K562 (cell line): ENCODE measurements around the gene WBP1L. TPM values are rescaled to one million over a fixed set of nuclear protein-coding genes. Genes with fewer than 3 reads are reported as not detected.
A peak's percentile ranks its signal among the peaks of the same experiment; 100 is the strongest.

Source experiments
- ARHGAP35 ChIP-seq: fragments of 450-650 bp; IDR thresholded peaks from 2 replicates; pipeline ENCODE4 v1.6.1; 2018; ENCODE audit not compliant: partially characterized antibody
- ARID1B ChIP-seq: fragments of 450-650 bp; IDR thresholded peaks from 2 replicates; pipeline ENCODE4 v1.6.1; 2016; ENCODE audit warnings: antibody characterized with exemption, mild to moderate bottlenecking, inconsistent platforms
- ARNT ChIP-seq, 2 experiments: fragments of 450-650 bp; IDR thresholded peaks; 2 replicates each; pipeline ENCODE4 v1.6.1; 2016; ENCODE audit warnings: mild to moderate bottlenecking in 1 of 2
- E2F3 ChIP-seq: fragments of 250-450 bp; sonication (Bioruptor Pico); IDR thresholded peaks from 2 replicates; pipeline ENCODE4 v1.4.0; 2020; ENCODE audit warnings: mild to moderate bottlenecking
- GATAD2A ChIP-seq: fragments of 450-650 bp; IDR thresholded peaks from 2 replicates; pipeline ENCODE4 v1.6.1; 2017
- KAT2B ChIP-seq: IDR thresholded peaks from one replicate; pipeline ENCODE4 v1.6.1; 2012; ENCODE audit warnings: low read depth, mild to moderate bottlenecking, control low read depth, inconsistent platforms, low read length, moderate library complexity
- KDM1A ChIP-seq, 2 experiments: fragments of 450-650 bp; IDR thresholded peaks; 2 replicates each; pipeline ENCODE4 v1.6.1; 2016; ENCODE audit warnings: mild to moderate bottlenecking in 2 of 2
- KLF6 ChIP-seq: fragments of 250-450 bp; sonication (Bioruptor Pico); IDR thresholded peaks from 2 replicates; pipeline ENCODE4 v1.4.0; 2020; ENCODE audit warnings: mild to moderate bottlenecking, moderate library complexity, borderline replicate concordance
- MED1 ChIP-seq: sonication (generic); formaldehyde crosslinking; IDR thresholded peaks from 2 replicates; pipeline ENCODE4 v1.8.1; 2023; ENCODE audit warnings: missing genetic modification reagents, borderline replicate concordance
- NBN ChIP-seq: fragments of 450-650 bp; IDR thresholded peaks from 2 replicates; pipeline ENCODE4 v1.6.1; 2016; ENCODE audit warnings: low read depth, mild to moderate bottlenecking
- PHB2 ChIP-seq: fragments of 450-650 bp; IDR thresholded peaks from 2 replicates; pipeline ENCODE4 v1.6.1; 2017; ENCODE audit warnings: low read depth
- POU5F1 ChIP-seq: fragments of 150-350 bp; IDR thresholded peaks from 2 replicates; pipeline ENCODE4 v1.6.1; 2014; ENCODE audit warnings: borderline replicate concordance, low read length, low read depth, mild to moderate bottlenecking; ENCODE audit not compliant: partially characterized antibody
- SMARCB1 ChIP-seq: IDR thresholded peaks from 2 replicates; pipeline ENCODE4 v1.6.1; 2011; ENCODE audit warnings: improper control_type of control experiment, low read depth; ENCODE audit not compliant: insufficient read length
- SMARCC2 ChIP-seq: fragments of 450-650 bp; IDR thresholded peaks from 2 replicates; pipeline ENCODE4 v1.6.1; 2017; ENCODE audit warnings: antibody characterized with exemption, moderate library complexity, mild to moderate bottlenecking, low read depth
- TAL1 ChIP-seq: fragments of 450-650 bp; IDR thresholded peaks from 2 replicates; pipeline ENCODE4 v1.6.1; 2016; ENCODE audit warnings: mild to moderate bottlenecking
- TCF3 ChIP-seq: sonication (generic); formaldehyde crosslinking; IDR thresholded peaks from 2 replicates; pipeline ENCODE4 v1.4.0; 2020; ENCODE audit warnings: mild to moderate bottlenecking, missing genetic modification reagents
- ZNF324 ChIP-seq: fragments of 250-450 bp; sonication (Bioruptor Pico); IDR thresholded peaks from 2 replicates; pipeline ENCODE4 v1.4.0; 2020; ENCODE audit warnings: mild to moderate bottlenecking
- ZNF384 ChIP-seq: IDR thresholded peaks from 2 replicates; pipeline ENCODE4 v1.6.1; 2012; ENCODE audit warnings: low read depth, low read length, improper control_type of control experiment
- ZNF583 ChIP-seq: fragments of 250-450 bp; sonication (Bioruptor Pico); IDR thresholded peaks from 2 replicates; pipeline ENCODE4 v1.4.0; 2020
- polyA plus RNA-seq, 8 experiments: library from polyadenylated mRNA; depleted of rRNA in 4 of 8; stranded (reverse) in 5 of 8; unstranded in 3 of 8; fragments of >200 nt; fragmentation: Nextera tagmentation in 2 of 8; fragmentation: Illumina TruSeq in 1 of 8; extraction: Ambion mirVana in 2 of 8; extraction: Trizol in 1 of 8; gene quantifications; 2 replicates each; pipeline versions ENCODE4 v1.2.1 to v1.2.3, GENCODE V29; 2011 to 2014; ENCODE audit warnings: inconsistent platforms in 1 of 8, missing spikeins in 1 of 8
- total RNA-seq, 7 experiments: library from RNA; depleted of rRNA in 6 of 7; stranded (reverse); fragments of >200 nt in 6 of 7; fragmentation: Illumina TruSeq in 2 of 7; extraction: Trizol in 2 of 7; gene quantifications; 2 replicates each; pipeline versions ENCODE4 v1.2.1 to v1.2.3, GENCODE V29; 2011 to 2021; ENCODE audit warnings: low replicate concordance in 1 of 7
- TF ChIP-seq, protein P1 (sequence below): fragments of 250-450 bp; sonication (Bioruptor Pico); IDR thresholded peaks from 2 replicates; pipeline ENCODE4 v1.8.0; 2022; ENCODE audit warnings: inconsistent platforms, mild to moderate bottlenecking, moderate library complexity, borderline replicate concordance
- TF ChIP-seq, protein P2 (sequence below): fragments of 450-650 bp; IDR thresholded peaks from 2 replicates; pipeline ENCODE4 v1.6.1; 2017; ENCODE audit warnings: antibody characterized with exemption, mild to moderate bottlenecking
- TF ChIP-seq, protein P3 (sequence below), 2 experiments: fragments of 450-650 bp in 1 of 2; sonication (generic) in 1 of 2; formaldehyde crosslinking in 1 of 2; IDR thresholded peaks in 1 of 2; conservative IDR thresholded peaks in 1 of 2; 2 replicates each; pipeline versions ENCODE4 v1.6.1 to v1.8.1; 2016 to 2023; ENCODE audit warnings: mild to moderate bottlenecking in 2 of 2, moderate library complexity in 2 of 2, inconsistent platforms in 1 of 2, missing genetic modification reagents in 1 of 2
- TF ChIP-seq, protein P4 (sequence below): sonication (generic); IDR thresholded peaks from 2 replicates; pipeline ENCODE4 v1.6.1; 2016

Gene WBP1L
- total and polyA plus RNA-seq, 9 of the 15 experiments (the other 6 are each of a cell fraction or from before 2014, with no cell fraction given) = 3.2 to 14.4 (median 11.3) TPM

- TF ChIP-seq, protein P1, sequence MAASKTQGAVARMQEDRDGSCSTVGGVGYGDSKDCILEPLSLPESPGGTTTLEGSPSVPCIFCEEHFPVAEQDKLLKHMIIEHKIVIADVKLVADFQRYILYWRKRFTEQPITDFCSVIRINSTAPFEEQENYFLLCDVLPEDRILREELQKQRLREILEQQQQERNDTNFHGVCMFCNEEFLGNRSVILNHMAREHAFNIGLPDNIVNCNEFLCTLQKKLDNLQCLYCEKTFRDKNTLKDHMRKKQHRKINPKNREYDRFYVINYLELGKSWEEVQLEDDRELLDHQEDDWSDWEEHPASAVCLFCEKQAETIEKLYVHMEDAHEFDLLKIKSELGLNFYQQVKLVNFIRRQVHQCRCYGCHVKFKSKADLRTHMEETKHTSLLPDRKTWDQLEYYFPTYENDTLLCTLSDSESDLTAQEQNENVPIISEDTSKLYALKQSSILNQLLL (CRISPR knock-in tag) = no peak
- TF ChIP-seq, protein P2, sequence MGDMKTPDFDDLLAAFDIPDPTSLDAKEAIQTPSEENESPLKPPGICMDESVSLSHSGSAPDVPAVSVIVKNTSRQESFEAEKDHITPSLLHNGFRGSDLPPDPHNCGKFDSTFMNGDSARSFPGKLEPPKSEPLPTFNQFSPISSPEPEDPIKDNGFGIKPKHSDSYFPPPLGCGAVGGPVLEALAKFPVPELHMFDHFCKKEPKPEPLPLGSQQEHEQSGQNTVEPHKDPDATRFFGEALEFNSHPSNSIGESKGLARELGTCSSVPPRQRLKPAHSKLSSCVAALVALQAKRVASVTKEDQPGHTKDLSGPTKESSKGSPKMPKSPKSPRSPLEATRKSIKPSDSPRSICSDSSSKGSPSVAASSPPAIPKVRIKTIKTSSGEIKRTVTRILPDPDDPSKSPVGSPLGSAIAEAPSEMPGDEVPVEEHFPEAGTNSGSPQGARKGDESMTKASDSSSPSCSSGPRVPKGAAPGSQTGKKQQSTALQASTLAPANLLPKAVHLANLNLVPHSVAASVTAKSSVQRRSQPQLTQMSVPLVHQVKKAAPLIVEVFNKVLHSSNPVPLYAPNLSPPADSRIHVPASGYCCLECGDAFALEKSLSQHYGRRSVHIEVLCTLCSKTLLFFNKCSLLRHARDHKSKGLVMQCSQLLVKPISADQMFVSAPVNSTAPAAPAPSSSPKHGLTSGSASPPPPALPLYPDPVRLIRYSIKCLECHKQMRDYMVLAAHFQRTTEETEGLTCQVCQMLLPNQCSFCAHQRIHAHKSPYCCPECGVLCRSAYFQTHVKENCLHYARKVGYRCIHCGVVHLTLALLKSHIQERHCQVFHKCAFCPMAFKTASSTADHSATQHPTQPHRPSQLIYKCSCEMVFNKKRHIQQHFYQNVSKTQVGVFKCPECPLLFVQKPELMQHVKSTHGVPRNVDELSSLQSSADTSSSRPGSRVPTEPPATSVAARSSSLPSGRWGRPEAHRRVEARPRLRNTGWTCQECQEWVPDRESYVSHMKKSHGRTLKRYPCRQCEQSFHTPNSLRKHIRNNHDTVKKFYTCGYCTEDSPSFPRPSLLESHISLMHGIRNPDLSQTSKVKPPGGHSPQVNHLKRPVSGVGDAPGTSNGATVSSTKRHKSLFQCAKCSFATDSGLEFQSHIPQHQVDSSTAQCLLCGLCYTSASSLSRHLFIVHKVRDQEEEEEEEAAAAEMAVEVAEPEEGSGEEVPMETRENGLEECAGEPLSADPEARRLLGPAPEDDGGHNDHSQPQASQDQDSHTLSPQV = no peak
- TF ChIP-seq SMARCB1 (no peak), KAT2B (no peak), KDM1A (IDR thresholded peaks at IDR 0.05) (peak; percentile 62 to 65; a peak in 2 of 4 replicates), SMARCC2 (peak; percentile 29; the same call in 1 of the 2 replicates), NBN (0 out of 2 replicates have a peak, but pooled peaks have one; percentile 39), ARID1B (peak; percentile 93), ARHGAP35 (no peak), E2F3 (CRISPR knock-in tag) (no peak), ARNT (IDR thresholded peaks at IDR 0.05) (0 out of 4 replicates have a peak, but pooled peaks have one; percentile 23 to 29), ZNF384 (peak; percentile 95), TAL1 (peak; percentile 88), ZNF583 (no peak), TCF3 (peak; percentile 84), GATAD2A (peak; percentile 69), PHB2 (no peak), POU5F1 (no peak), KLF6 (no peak), ZNF324 (CRISPR knock-in tag) (no peak), MED1 (CRISPR knock-in tag) (no peak)
- TF ChIP-seq, protein P3, sequence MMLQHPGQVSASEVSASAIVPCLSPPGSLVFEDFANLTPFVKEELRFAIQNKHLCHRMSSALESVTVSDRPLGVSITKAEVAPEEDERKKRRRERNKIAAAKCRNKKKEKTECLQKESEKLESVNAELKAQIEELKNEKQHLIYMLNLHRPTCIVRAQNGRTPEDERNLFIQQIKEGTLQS (IDR thresholded peaks at IDR 0.05) = peak; percentile 61
- TF ChIP-seq, protein P3 (CRISPR knock-in tag; conservative IDR thresholded peaks at IDR 0.05) = no peak
- TF ChIP-seq, protein P4, sequence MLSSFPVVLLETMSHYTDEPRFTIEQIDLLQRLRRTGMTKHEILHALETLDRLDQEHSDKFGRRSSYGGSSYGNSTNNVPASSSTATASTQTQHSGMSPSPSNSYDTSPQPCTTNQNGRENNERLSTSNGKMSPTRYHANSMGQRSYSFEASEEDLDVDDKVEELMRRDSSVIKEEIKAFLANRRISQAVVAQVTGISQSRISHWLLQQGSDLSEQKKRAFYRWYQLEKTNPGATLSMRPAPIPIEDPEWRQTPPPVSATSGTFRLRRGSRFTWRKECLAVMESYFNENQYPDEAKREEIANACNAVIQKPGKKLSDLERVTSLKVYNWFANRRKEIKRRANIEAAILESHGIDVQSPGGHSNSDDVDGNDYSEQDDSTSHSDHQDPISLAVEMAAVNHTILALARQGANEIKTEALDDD = peak; percentile 76
Observed at GRCh38 chr10:102763037-102763607, 19.4 kb downstream of the WBP1L start (continued).
